Measurements from ENCODE around the gene FREM2.

FREM2 gene

DNA sequence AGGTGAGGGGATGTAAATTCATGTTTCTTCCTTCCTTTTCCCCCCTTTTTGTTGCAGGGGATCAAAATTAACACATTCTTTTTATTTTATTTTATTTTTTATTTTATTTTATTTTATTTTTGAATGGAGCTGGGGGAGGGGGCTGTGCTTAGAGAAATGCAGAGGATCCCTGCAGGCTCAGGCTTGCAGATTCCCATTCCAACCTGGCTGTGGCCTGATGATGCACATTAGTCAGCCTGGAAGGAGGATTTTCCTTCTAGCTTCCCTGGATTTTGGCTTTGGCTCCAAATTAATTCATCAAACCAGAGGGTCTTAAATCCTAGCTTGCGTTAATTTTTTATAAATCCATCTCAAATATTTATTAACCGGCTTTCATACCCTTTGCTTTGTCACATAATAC, 67.0 kb downstream of the FREM2 start:
- Histone ChIP-seq H3K4me2 (ENCODE audit: low read depth, low read length) (no peak overlapping the region), H3K4me3 (ENCODE audit: low read length) (no peak overlapping the region), H2AFZ (ENCODE audit: low read length) (no peak overlapping the region), H3F3A (ENCODE audit: insufficient read depth, low read length) (no peaks in the 10 kb centered on the region), H3K4me1 (ENCODE audit: low read length) (no peaks in the 10 kb centered on the region), H3K36me3 (replicated peaks; ENCODE audit: insufficient read depth, low read length) (no peaks in the 10 kb centered on the region), H3K79me2 (ENCODE audit: low read length) (no peaks in the 10 kb centered on the region), H3K27me3 (replicated peaks; ENCODE audit: insufficient read depth, low read length) (no peaks in the 10 kb centered on the region), H3K27ac (ENCODE audit: low read length) (no peak overlapping the region), H3K9me3 (replicated peaks; ENCODE audit: insufficient read depth, low read length) (no peaks in the 10 kb centered on the region), H4K20me1 (ENCODE audit: insufficient read depth, low read length) (no peaks in the 10 kb centered on the region), H3K9ac (ENCODE audit: low read length) (no peak overlapping the region), H3K9me2 (replicated peaks; ENCODE audit: insufficient read depth, low read length) (no peaks in the 10 kb centered on the region)
- no peak for DNase-seq
- TF ChIP-seq EZH2 (optimal IDR thresholded peaks at IDR 0.05; ENCODE audit: low read depth, low read length) (no peak), CTCF (IDR thresholded peaks at IDR 0.05; ENCODE audit: low read length) (no peak), EZH2phosphoT487 (IDR thresholded peaks at IDR 0.05; ENCODE audit: low read length) (no peak)

GRCh38 chr13:38755793-38756192, 68.9 kb downstream of the FREM2 start:
- DNase-seq = no peak
- H3K4me2 ChIP-seq (ENCODE audit: low read depth, low read length) = no peak overlapping the region

DNA sequence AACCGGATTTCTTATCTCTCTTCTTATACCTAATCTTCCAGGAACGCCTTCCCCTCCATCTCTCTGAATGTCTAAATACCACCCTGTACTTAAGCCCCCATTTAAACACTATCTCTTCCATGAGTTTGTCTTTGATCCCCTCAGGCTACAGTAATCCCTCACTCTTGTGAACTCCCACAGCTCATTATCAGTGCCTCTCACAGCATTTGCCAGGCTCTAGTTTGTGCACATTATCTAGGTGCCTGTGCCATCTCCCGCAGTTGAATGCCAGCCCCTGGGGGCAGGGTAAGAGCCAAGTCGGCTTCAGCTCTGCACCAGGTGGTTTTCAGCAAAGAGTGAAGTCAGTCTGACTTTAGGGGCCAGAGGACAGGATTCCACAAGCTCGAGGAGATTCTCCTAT, 71.4 kb downstream of the FREM2 start:
- H3K36me3 ChIP-seq (replicated peaks; ENCODE audit: insufficient read depth, low read length) = no peaks in the 10 kb centered on the region
- no peak overlapping the region for H3K4me2 ChIP-seq (ENCODE audit: low read depth, low read length)
- no peaks in the 10 kb centered on the region for H3K9me3 ChIP-seq (replicated peaks; ENCODE audit: insufficient read depth, low read length)
- no peaks in the 10 kb centered on the region for H3K4me1 ChIP-seq (ENCODE audit: low read length)
- H3K79me2 ChIP-seq (ENCODE audit: low read length) = no peaks in the 10 kb centered on the region
- no peak for DNase-seq
- H4K20me1 ChIP-seq (ENCODE audit: insufficient read depth, low read length) = no peaks in the 10 kb centered on the region
- no peak overlapping the region for H3K4me3 ChIP-seq (ENCODE audit: low read length)
- TF ChIP-seq EZH2phosphoT487 (IDR thresholded peaks at IDR 0.05; ENCODE audit: low read length) = no peak
- no peak for TF ChIP-seq EZH2 (optimal IDR thresholded peaks at IDR 0.05; ENCODE audit: low read depth, low read length)
- TF ChIP-seq CTCF (IDR thresholded peaks at IDR 0.05; ENCODE audit: low read length) = no peak
- H3K9me2 ChIP-seq (replicated peaks; ENCODE audit: insufficient read depth, low read length) = no peaks in the 10 kb centered on the region
- H3K9ac ChIP-seq (ENCODE audit: low read length) = no peak overlapping the region
- H2AFZ ChIP-seq (ENCODE audit: low read length) = no peak overlapping the region
- H3F3A ChIP-seq (ENCODE audit: insufficient read depth, low read length) = no peaks in the 10 kb centered on the region
- H3K27me3 ChIP-seq (replicated peaks; ENCODE audit: insufficient read depth, low read length) = no peaks in the 10 kb centered on the region
- H3K27ac ChIP-seq (ENCODE audit: low read length) = no peak overlapping the region

More at GRCh38 chr13:38755793-38756192, 68.9 kb downstream of the FREM2 start:
- H3K9me2 ChIP-seq (replicated peaks; ENCODE audit: insufficient read depth, low read length) = no peaks in the 10 kb centered on the region
- TF ChIP-seq EZH2 (optimal IDR thresholded peaks at IDR 0.05; ENCODE audit: low read depth, low read length) (no peak), CTCF (IDR thresholded peaks at IDR 0.05; ENCODE audit: low read length) (no peak)
- no peaks in the 10 kb centered on the region for H3K79me2 ChIP-seq (ENCODE audit: low read length)
- H3K27ac ChIP-seq (ENCODE audit: low read length) = no peak overlapping the region
- no peaks in the 10 kb centered on the region for H3K27me3 ChIP-seq (replicated peaks; ENCODE audit: insufficient read depth, low read length)
- no peaks in the 10 kb centered on the region for H3F3A ChIP-seq (ENCODE audit: insufficient read depth, low read length)
- H3K4me1 ChIP-seq (ENCODE audit: low read length) = no peaks in the 10 kb centered on the region
- no peak overlapping the region for H3K9ac ChIP-seq (ENCODE audit: low read length)
- H3K9me3 ChIP-seq (replicated peaks; ENCODE audit: insufficient read depth, low read length) = no peaks in the 10 kb centered on the region
- no peaks in the 10 kb centered on the region for H3K36me3 ChIP-seq (replicated peaks; ENCODE audit: insufficient read depth, low read length)
- no peaks in the 10 kb centered on the region for H4K20me1 ChIP-seq (ENCODE audit: insufficient read depth, low read length)
- H3K4me3 ChIP-seq (ENCODE audit: low read length) = no peak overlapping the region
- no peak overlapping the region for H2AFZ ChIP-seq (ENCODE audit: low read length)

Data from MM.1S (cell line).